GM19025 (cell line): Measurements from ENCODE around the gene VIL1.

Source experiments
- ATAC-seq: cut with Tn5 transposase; IDR thresholded peaks from one replicate; pipeline ENCODE4 v1.9.1; 2021; ENCODE audit warnings: mild to moderate bottlenecking, low read depth, moderate library complexity; ENCODE audit not compliant: unreplicated experiment

The VIL1 gene

DNA sequence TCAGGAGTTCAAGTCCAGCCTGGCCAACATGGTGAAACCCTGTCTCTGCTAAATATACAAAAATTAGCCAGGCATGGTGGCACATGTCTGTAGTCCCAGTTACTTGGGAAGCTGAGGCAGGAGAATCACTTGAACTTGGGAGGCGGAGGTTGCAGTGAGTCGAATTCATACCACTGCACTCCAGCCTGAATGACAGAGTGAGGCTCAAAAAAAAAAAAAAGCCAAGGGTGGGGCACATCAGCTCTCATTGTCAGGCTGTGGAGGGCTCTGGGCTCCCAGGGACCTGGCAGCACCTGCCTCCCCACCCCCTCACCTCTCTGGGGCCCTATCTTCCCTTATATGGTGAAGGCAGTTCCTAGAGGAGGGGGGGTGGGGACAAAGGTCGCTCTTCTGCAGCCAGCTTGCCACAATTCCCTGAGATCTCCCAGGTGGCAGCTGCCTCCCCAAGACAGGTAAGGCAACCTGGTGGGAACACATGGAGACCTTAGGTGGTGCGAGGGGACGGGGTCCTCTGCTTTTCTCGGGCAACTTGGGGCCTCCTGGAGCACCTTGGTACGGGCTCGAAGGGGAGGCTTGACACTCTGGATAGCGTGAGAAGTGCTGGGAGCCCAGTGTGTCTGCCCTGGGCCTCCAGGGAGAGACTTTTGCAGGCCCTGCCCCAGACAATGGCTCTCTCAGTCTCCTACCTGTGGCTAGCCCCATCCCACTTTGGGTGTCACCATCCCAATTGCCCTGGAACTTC, at the start of gene VIL1:
Gene VIL1 (plus strand): TSS at position 407 of the 742 bp plus-strand sequence. CDS start 4,656 bp downstream, outside the sequence.
- ATAC-seq, result no peak

DNA sequence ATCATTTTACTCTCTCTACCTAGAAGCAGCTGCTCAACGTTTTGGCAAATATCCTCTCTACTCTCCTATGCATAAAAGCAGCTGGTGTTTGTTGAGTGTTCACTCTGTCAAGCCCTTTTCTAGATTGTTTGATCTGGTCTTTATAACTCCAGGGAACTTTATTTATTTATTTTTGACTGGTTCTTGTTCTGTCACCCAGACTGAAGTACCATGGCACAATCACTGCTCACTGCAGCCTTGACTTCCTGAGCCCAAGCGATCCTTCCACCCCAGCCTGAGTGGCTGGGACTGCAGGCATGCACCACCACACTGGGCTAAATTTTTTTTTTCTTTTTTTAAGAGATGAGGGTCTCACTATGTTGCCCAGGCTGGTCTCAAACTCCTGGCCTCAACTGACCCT, 49.6 kb upstream of the VIL1 start:
- no peak for ATAC-seq

DNA sequence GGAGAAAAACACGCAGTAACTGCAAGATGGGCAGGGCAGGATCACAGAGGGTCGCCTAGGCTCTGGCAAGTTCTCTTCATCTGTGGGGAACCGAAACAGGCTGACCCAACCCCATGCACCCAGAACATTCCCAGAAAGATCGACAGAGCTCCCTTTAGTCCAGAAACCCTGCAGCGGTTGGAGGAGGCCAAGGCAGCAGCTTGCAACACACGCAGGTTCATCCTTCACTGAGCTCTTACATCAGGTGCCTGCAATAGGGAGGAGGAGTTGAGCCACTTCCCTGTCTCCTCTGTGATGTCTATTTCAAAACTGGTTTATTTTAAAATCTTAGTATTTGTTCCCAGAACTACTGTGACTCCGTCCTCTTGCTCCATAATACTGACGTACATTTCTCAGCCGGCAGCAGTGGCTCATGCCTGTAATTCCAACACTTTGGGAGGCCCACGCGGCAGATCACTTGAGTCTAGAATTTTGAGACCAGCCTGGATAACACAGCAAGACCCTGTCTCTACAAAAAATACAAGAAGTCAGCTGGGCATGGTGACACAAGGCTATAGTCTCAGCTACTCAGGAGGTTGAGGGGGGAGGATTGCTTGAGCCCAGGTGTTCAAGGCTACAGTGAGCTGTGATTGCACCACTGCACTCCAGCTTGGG, 48.4 kb upstream of the VIL1 start:
- ATAC-seq, result no peak

- ATAC-seq, result no peak
Measured at GRCh38 chr2:218371983-218372350, 47.0 kb upstream of the VIL1 start.

DNA sequence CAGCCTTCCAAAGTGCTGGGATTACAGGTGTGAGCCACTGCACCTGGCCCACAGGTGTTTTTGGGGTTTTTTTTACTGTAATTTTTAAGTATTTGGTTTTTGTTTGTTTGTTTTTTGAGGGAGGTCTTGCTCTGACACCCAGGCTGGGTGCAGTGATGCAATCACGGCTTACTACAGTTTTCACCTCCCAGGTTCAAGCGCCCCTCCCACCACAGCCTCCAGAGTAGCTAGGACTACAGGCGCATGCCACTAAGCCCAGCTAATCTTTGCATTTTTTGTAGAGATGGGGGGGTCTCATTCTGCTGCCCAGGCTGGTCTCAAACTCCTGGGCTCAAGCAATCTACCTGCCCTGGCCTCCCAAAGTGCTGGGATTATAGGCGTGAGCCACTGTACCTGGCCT, 44.1 kb upstream of the VIL1 start:
- no peak for ATAC-seq

DNA sequence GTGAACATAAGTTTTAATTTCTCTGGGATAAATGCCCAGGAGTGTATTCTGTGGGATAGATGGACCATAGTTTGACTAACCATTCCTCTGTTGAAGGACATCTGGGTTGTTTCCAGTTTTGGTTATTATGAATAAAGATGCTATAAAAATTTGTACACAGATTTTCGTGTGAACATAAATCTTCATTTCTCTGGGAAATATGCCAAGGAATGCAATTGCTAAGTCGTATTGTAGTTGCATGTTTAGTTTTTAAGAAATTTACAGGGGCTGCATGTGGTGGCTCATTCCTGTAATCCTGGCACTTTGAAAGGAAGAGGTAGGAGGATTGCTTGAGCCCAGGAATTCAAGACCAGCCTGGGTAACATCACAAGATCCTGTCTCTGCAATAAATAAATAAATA, 43.7 kb upstream of the VIL1 start:
- no peak for ATAC-seq

DNA sequence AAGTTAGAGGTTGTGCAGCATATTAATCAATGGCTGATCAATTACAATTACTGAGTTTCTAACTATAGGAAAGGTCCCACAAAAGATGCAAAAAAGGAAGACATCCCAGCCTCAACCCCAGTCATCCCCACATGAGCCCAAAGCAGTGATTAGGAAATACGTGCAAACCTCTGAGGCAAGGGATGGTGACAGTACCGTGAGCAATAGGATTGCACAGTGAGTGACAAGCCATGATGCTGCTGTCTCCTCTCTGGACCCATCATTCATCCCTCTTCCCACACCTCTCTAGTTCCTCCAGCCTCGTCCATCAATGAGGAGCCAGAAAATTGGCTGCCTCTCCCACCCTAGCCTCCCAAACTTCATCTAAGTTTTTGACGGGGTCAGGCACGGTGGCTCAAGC, 40.9 kb upstream of the VIL1 start:
- ATAC-seq, result no peak

DNA sequence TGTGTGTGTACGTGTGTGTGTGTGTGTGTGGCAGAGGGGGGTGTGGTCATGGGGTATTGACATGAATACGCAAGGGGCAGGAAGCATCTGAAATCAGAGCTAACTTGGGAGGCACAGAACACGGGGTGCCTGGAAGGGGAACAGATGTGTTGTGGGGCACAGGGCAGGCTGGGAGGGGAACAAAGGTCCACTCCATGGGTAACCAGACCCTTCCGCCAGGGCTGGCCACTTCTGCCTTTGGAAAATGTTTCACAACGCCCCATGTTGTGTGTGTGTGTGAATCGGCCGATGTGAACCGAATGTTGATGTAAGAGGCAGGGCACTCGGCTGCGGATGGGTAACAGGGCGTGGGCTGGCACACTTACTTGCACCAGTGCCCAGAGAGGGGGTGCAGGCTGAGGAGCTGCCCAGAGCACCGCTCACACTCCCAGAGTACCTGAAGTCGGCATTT, 37.0 kb upstream of the VIL1 start, which contains the start of gene SLC11A1:
Gene SLC11A1 (plus strand): TSS at position 358 of the 451 bp plus-strand sequence. CDS start 96 bp downstream, outside the sequence.
- ATAC-seq, result no peak

GRCh38 chr2:218382785-218383184, 36.1 kb upstream of the VIL1 start:
- ATAC-seq, result no peak

GRCh38 chr2:218383892-218384519, 34.9 kb upstream of the VIL1 start:
- ATAC-seq, result no peak

DNA sequence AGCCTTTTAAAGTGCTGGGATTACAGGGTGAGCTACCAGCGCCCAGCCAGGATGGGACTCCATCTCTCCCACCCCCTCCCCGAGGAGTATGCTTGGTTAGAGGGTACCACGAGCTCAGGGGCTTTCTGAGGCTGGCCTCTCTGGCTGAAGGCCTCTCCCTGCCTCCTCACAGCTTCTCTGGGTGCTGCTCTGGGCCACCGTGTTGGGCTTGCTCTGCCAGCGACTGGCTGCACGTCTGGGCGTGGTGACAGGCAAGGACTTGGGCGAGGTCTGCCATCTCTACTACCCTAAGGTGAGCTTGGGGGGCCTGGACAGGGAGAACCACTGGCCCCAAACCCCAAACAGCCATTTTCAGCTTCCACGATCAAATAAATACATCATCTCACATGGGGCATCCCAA, 33.9 kb upstream of the VIL1 start:
- ATAC-seq, result no peak

DNA sequence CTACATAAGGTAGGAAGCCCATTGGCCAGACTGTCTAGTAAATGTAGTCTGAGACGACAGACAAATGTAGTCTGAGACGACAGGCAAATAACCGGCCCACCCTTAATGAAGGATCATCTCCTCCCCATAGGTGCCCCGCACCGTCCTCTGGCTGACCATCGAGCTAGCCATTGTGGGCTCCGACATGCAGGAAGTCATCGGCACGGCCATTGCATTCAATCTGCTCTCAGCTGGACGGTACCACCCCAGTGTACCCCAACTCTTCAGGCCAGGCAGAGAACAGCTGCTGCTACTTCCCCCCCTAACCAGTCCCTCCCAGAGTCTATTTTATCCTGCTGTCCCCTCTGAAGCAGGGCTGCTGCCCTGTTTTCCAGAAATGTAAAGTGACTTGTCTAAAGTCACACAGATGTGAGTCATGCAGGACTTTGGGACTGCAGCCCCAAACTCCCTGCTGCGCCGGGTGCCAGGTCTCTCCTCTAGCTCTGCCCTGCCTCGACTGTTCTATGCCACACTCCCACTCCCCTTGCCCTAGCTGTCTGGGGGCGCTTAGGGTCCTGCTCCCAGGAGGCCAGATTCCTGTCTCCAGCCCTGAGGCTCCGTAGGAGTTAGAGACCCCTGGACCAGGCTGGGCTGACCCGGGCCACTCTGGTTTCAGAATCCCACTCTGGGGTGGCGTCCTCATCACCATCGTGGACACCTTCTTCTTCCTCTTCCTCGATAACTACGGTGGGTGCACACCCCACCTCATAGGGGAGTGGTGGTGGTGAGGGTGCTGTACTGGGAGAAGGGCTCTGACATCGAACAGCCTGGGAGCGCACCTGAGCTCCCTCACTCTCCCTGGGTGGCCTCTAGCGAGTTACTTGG, 32.2 kb upstream of the VIL1 start:
- ATAC-seq, result no peak

DNA sequence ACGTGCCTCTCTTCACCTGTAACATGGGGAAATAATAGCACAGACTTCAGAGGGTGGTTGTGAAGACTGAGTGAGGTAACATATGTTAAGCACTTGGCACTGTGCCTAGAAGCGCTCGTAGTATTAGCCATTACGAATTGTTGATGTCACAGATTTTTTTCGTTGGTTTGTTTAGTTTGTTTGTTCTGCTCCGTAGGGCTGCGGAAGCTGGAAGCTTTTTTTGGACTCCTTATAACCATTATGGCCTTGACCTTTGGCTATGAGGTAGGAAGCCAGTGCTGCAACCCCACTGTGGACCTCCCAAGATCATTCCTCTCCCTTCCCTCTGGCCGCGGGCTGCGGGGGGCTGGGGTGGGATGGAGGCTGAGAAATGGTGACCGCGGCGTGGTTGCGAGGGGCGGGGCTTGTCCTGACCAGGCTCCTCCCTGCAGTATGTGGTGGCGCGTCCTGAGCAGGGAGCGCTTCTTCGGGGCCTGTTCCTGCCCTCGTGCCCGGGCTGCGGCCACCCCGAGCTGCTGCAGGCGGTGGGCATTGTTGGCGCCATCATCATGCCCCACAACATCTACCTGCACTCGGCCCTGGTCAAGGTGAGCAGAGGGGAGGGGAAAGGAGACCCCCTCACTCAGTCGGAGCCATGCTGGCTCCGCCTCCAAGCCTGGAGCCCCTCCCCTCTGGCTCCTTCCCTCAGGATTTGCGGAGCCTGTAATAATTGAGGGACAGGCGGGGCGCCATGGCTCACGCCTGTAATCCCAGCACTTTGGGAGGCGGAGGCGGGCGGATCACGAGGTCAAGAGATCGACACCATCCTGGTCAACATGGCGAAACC, 31.3 kb upstream of the VIL1 start:
- ATAC-seq, result no peak

DNA sequence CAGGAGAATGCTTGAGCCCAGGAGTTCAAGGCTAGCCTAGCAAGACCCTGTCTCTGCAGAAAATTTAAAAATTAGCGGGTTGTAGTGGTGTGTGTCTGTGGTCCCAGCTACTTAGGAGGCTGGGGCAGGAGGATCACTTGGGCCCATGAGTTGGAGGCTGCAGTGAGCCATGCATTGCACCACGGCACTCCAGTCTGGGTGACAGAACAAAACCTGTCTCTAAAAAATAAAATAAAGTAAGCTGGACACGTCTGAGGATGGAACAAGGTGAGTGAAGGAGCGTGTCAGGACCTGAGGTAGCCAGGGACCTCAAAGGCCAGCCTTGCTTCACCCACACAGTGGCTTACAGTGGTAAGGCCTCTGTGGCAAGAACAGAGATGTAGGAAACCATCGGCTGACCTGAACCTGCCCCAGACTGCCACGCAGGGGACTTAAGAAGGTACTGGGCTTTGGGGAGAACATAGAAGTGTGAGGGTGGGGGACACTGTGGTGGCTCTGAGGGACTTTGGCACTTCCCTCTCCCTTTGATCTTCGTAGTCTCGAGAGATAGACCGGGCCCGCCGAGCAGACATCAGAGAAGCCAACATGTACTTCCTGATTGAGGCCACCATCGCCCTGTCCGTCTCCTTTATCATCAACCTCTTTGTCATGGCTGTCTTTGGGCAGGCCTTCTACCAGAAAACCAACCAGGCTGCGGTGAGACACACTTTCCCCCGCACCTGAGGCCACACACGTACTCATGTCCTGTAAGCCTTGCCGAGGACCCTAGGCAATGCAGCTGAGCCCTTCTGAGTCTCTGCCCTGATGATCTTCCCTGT, 29.4 kb upstream of the VIL1 start:
- no peak for ATAC-seq

- ATAC-seq, result no peak
Measured at GRCh38 chr2:218391202-218391601, 27.7 kb upstream of the VIL1 start.

DNA sequence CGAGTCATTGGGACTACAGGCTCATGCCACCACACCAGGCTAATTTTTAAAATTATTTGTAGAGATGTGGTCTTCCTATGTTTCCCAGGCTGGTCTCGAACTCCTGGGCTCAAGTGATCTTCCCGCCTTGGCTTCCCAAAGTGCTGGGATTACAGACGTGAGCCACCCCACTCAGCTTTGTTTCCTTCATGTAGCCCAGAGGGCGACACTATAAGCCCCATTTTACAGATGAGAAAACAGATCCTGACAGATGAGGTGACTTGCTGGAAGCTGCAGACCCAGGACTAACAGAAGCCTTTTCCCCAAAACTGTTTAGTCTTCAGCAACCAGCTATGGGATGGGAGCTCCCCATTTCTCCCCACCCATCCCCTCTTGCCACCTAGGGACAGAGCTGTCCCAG, 26.5 kb upstream of the VIL1 start:
- ATAC-seq, result no peak

DNA sequence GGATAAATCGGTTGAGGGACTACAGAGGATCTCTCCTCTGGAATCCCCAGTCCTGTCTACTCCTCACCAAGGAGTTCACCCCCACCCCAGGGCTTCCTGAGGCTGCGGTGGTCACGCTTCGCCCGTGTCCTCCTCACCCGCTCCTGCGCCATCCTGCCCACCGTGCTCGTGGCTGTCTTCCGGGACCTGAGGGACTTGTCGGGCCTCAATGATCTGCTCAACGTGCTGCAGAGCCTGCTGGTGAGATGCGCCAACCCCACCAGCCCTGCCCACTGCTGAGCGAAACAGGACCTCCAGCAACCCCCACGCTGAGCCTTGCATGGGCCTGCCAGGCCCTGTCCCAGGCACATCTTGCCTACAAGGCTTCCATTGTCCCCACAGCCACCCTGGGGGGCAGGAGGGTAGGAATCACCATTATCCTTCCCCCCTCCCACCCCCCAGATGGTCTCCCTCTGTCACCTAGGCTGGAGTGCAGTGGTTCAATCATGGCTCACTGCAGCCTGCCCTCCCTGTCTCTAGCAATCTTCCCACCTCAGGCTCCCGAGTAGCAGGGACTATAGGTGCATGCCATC, 25.9 kb upstream of the VIL1 start:
- ATAC-seq, result no peak

DNA sequence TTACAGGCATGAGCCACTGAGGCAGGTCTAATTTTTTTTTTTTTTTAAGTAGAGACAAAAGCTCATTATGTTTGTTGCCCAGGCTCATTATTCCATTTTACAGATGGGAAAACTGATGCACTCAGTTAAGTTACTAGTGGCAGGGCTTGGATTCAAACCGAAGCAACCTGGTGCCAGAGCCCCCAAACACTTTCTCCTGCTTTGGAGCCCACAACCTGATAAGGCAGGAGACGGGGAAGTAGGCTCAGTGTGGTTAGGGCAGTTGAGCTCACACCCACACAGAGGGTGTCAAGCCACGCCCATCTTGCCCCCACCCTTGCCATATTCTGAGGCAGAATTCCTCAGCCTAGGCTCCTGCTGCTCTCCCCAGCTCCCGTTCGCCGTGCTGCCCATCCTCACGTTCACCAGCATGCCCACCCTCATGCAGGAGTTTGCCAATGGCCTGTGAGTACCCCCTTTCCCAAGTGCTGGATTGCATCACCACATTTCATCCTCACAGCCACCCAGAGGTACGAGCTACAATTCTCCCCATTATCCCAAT, 25.1 kb upstream of the VIL1 start:
- no peak for ATAC-seq
